Measurements from ENCODE around the gene SLC12A4.

DNA sequence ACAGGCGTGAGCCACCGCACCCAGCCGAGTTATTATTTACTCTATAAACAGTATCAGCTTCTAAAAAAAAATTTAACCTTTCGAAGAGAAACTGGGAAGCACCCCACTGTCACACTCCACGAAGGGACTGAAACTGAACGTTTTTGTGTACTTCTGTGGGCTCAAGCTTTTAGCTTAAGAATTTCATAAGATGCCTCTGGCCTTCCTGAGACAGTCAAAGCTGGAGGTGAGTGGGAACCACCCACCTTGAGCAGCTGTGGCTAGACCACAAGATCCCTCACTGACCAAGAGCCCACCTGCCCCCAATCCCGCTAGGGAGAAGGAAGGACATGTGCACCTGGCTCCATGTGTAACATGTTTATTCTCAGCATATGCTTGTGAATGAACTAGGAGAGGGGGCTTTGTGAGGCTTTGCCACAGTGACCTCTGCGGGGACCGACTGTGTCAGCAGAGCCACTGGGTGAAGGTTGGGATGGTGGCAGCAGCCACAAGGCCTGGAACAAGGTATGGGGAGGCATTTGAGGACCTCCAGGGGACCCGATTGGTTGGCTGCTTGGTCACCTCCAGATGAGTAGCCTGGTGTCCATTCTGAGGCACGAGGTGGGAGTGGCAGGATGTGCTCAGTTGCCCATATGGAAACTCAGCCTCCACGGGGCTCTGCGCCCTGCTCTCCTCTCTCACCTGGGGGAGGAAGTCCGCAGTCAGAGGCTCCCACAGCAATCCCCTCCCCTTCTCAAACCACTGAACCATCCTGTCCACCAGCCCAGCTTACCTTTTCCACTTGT lies 7.1 kb upstream of the SLC12A4 start:
- TF ChIP-seq POLR2AphosphoS5 (IDR thresholded peaks at IDR 0.05; ENCODE audit: low read depth): no peak
- no peak for TF ChIP-seq EZH2 (IDR thresholded peaks at IDR 0.05; ENCODE audit: low read depth, unreplicated experiment)
- TF ChIP-seq CTCF (conservative IDR thresholded peaks at IDR 0.05; ENCODE audit: low read depth in 2 of 2): no peak
- no peak for TF ChIP-seq ZNF114 (CRISPR knock-in tag; IDR thresholded peaks at IDR 0.05)
- TF ChIP-seq EZH2phosphoT487 (IDR thresholded peaks at IDR 0.05; ENCODE audit: unreplicated experiment): no peak
- TF ChIP-seq JUNB (IDR thresholded peaks at IDR 0.05; ENCODE audit: unreplicated experiment): no peak
- no peak for TF ChIP-seq CREB1 (CRISPR knock-in tag; IDR thresholded peaks at IDR 0.05; ENCODE audit: low read depth)
- TF ChIP-seq, protein P1, sequence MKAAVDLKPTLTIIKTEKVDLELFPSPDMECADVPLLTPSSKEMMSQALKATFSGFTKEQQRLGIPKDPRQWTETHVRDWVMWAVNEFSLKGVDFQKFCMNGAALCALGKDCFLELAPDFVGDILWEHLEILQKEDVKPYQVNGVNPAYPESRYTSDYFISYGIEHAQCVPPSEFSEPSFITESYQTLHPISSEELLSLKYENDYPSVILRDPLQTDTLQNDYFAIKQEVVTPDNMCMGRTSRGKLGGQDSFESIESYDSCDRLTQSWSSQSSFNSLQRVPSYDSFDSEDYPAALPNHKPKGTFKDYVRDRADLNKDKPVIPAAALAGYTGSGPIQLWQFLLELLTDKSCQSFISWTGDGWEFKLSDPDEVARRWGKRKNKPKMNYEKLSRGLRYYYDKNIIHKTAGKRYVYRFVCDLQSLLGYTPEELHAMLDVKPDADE (IDR thresholded peaks at IDR 0.05): no peak
- TF ChIP-seq, protein P2, sequence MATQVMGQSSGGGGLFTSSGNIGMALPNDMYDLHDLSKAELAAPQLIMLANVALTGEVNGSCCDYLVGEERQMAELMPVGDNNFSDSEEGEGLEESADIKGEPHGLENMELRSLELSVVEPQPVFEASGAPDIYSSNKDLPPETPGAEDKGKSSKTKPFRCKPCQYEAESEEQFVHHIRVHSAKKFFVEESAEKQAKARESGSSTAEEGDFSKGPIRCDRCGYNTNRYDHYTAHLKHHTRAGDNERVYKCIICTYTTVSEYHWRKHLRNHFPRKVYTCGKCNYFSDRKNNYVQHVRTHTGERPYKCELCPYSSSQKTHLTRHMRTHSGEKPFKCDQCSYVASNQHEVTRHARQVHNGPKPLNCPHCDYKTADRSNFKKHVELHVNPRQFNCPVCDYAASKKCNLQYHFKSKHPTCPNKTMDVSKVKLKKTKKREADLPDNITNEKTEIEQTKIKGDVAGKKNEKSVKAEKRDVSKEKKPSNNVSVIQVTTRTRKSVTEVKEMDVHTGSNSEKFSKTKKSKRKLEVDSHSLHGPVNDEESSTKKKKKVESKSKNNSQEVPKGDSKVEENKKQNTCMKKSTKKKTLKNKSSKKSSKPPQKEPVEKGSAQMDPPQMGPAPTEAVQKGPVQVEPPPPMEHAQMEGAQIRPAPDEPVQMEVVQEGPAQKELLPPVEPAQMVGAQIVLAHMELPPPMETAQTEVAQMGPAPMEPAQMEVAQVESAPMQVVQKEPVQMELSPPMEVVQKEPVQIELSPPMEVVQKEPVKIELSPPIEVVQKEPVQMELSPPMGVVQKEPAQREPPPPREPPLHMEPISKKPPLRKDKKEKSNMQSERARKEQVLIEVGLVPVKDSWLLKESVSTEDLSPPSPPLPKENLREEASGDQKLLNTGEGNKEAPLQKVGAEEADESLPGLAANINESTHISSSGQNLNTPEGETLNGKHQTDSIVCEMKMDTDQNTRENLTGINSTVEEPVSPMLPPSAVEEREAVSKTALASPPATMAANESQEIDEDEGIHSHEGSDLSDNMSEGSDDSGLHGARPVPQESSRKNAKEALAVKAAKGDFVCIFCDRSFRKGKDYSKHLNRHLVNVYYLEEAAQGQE (IDR thresholded peaks at IDR 0.05; ENCODE audit: unreplicated experiment): no peak
